HG03565 (cell line): ENCODE data around the gene CISTR.

Experiments used
- ATAC-seq: cut with Tn5 transposase; IDR thresholded peaks from one replicate; pipeline ENCODE4 v1.9.1; 2021; ENCODE audit warnings: mild to moderate bottlenecking, moderate library complexity; ENCODE audit not compliant: unreplicated experiment

CISTR gene

GRCh38 chr12:53744130-53744441 is 7.7 kb downstream of the CISTR start:
- no peak for ATAC-seq

GRCh38 chr12:53743266-53744129 is 8.3 kb downstream of the CISTR start:
- peak; percentile 42 for ATAC-seq

GRCh38 chr12:53740130-53740491 is 11.7 kb downstream of the CISTR start:
- ATAC-seq, result no peak

- ATAC-seq, result no peak
Measured at GRCh38 chr12:53739214-53740129, 12.3 kb downstream of the CISTR start.

DNA sequence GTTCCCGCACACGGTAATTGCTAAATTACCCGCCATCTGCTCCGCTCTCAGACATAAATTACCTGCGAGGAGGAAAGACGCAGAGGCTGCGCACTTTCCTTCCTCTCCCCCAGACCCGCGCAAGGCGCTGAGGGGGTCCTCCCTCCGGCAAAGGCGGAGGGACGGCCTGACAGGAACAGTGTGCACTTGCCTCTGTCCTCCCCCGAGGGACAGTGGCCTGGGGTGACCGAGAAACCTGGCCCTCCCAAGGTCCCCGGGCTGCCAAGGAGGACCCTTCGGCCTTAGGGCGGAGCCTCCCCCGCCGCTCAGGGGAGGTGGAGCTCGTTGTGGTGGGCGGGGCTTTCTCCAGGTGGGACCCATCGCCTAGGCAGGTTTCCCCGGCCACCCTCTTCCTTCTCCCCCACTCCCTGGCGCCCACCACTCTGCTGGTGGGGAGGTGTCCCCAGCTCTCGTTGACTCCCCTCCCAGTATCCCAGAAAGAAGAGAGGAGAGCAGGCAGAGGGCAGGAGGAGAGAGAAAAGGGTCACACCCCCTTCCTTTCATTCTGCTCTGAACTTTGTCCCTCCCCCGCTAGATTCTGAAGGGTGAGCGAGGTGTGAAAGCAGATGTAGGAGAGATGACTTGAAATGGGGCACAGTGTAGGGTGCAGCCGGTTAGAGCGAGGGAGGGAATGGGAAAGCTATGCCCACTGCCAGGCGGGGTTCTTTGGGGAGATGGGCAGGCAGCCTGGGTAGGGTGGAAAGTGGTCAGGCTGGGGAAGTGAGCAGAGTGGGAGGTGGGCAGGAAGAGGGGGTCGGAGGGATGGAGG is 13.2 kb downstream of the CISTR start:
- no peak for ATAC-seq

DNA sequence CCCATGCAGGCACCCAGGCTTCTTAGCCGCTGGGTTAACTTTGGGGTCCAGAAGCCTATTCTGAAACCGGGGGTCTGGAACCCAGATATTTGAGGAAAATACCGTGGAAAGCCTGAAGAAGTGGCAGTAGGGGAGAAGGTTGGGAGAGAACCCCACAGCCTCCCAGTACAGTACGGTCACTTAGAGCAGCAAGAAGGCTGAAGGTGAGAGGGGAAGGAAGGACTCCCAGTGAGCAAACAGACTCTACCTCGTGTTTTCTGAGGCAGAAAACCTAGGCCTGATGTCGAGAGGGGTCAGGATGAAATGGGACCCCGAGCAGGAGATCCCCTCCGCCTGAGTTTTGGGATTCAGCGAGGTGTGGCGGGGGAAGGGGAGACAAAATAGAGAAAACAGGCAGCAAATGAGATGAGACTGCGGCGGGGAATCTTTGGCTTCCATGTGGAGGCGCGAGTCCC is 13.8 kb downstream of the CISTR start:
- ATAC-seq, result no peak

DNA sequence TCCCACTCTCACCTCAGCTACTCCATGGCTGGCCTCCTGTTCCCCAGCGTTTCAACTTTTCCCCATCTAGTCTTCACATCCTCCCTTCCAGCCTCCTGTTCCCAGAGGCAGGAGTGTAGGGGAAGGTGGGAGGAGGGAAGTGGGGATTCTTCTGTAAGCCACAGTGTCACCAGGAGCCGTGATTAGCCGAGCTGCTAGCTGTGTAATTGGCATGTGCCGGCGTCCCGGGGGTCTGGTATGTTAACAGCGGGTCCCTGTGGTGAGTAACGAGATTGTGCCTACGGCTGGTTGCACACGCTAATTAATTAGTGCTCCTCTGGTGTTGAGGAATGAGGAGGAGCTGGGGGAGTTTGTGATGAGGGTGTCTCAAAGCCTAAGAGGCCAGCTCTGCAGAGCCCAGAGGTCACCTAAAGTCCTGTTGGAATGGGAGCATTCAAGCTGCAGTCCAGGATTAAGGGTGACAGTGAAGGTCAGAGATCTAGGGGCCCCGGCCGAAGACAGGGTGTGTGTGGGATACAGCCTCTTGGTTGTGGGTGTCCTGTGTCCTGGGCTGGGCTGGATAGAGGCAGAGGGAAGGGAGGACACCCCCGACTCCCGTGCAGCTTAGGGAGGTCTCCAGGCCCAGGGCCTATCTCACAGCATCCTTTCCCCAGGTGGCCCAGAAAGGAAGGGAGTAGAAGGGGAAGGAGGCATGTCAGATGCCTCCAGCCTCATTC is 14.5 kb downstream of the CISTR start:
- ATAC-seq, result no peak

DNA sequence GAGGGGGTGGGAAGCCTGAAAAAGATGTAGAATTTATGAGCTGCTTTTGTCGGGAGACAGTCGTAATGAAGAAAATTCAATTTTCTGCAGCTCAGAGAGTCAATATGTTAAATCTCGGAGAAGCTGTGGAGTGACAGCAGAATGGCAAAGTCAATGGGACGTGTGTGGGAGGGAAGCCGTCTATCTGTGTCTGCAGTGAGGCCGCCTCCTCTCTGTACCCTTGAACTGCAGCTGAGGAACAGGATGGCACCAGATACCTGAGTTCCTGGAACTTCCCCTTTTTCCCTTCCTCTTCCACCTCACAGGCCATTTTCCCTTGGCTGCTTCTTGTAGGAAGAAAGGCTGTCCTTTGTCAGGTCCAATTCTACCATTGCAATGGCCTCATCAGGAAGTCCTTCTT is 15.2 kb downstream of the CISTR start:
- ATAC-seq, result no peak

GRCh38 chr12:53735556-53735955 is 16.2 kb downstream of the CISTR start:
- no peak for ATAC-seq

GRCh38 chr12:53734425-53734824 is 17.4 kb downstream of the CISTR start:
- ATAC-seq, result no peak

- ATAC-seq, result no peak
Measured at GRCh38 chr12:53733807-53734200, 18.0 kb downstream of the CISTR start.

GRCh38 chr12:53733051-53733806 is 18.6 kb downstream of the CISTR start:
- ATAC-seq, result no peak

DNA sequence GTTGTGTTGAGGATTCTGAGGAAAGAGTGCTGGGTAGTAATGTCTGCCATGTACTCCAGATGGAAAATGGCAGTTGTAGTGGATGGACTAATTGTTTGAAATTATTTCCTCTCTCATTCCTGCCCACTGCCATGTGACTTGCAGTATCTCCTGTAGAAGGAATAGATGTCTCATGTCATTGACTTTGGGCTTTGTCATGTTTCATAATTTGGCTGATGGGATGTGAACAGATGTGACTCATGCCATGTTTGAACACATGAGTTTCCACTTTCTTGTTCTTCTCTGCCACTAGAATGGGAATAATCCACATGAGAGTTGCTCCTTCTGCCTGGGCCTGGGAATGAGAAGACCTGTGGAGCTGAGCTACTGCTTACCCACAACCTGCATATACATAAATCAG is 22.1 kb downstream of the CISTR start:
- no peak for ATAC-seq

DNA sequence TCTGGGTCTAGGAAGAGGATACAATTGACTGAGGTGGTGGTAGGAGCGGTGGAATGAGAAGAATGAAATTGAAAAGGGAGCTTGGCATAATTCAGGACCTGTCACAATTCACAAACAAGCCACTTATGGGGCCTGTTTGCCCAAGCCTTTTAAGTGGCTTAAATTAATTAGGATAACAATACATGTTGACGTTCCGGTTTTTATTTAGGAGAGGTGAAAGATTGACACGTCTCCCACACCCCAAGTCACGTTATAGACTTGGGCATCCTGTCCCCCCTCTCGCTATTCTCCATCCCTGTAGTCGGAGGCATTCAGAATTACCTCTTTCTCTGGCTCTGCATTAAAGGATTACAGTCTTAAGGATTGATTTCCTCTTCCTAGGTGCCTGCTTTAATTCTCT is 23.6 kb downstream of the CISTR start:
- no peak for ATAC-seq

GRCh38 chr12:53727310-53728041 is 24.3 kb downstream of the CISTR start, which contains the start of gene CALCOCO1:
CALCOCO1 (minus strand) TSS chr12:53727452; CDS start chr12:53725242, 2,210 bp downstream.
- ATAC-seq, result peak; percentile 98

DNA sequence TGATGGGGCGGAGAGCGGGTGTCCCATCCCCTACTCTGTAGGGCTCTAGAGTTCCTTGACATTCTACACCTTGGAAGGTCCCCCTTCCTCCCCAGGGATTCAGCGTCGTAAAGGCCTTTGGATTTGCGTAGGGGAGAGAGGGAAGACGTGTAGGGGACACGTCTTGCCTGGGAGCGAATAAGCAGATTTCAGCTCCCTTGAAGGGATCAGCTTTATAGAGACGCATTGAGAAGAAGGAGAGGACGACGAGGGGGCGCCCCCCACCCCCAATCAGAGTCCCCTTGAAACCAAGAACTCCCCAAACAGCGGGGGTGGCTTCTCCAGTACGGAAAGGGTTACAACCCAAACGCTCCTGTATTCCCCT is 24.9 kb downstream of the CISTR start:
- no peak for ATAC-seq

DNA sequence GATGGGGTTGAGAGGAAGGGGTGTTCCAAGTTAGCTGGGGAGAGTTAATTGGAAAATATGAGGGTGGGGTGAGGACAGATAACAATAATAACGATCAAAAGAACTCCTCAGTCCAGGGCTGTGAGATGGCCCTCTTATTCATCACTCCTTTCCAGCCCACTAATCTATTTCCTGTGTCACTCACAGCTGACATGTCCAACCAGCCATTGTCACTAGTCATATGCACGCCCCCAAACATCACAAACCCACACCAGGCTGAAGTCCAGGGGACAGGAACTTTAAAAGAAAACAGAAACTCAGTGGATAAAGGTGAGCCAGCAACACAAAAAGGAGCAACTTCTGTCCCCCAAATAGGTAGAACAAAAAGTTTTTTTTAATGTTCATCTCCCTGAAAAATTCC is 25.4 kb downstream of the CISTR start:
- ATAC-seq, result no peak

DNA sequence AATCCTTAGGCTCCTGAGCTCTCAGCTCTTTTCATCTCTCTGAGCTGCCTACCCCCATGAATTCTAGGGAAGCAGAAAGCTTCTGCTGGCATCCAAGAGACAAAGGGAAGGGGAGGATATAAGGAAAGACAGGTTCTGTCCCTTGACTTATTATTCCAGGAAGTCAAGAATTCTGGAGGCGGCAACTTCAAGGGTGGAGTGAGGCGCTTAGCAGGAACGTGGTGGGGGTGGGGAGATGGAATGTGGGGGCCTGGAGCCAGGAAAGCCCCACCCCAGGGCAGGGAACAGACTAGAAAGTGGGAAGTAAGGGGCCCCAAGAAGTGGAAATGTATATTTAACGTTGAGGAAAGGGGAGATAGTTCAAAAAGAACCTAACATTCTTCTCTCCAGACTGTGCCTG is 26.0 kb downstream of the CISTR start:
- ATAC-seq, result no peak

- ATAC-seq, result no peak
Measured at GRCh38 chr12:53722450-53723041, 29.2 kb downstream of the CISTR start.
